KOPT-K1 (cell line): ENCODE measurements around the gene DDX54.
A peak's percentile ranks its signal among the peaks of the same experiment; 100 is the strongest.

Experiments
- H3K27ac ChIP-seq: fragments of 200-600 bp; sonication (generic); 2 replicates; pipeline ENCODE4 v1.5.1; 2016; ENCODE audit warnings: antibody characterized with exemption, mild to moderate bottlenecking, low read depth, low read length; ENCODE audit not compliant: poor library complexity, severe bottlenecking
- H3K36me3 ChIP-seq: fragments of 200-600 bp; sonication (generic); 2 replicates; pipeline ENCODE4 v1.5.1; 2017; ENCODE audit warnings: antibody characterized with exemption, mild to moderate bottlenecking, low read length, moderate library complexity; ENCODE audit not compliant: insufficient read depth
- H3K9me3 ChIP-seq: fragments of 200-600 bp; sonication (generic); 2 replicates; pipeline ENCODE4 v1.5.1; 2017; ENCODE audit warnings: antibody characterized with exemption, low read length, mild to moderate bottlenecking; ENCODE audit not compliant: insufficient read depth, poor library complexity, severe bottlenecking

Gene DDX54

DNA sequence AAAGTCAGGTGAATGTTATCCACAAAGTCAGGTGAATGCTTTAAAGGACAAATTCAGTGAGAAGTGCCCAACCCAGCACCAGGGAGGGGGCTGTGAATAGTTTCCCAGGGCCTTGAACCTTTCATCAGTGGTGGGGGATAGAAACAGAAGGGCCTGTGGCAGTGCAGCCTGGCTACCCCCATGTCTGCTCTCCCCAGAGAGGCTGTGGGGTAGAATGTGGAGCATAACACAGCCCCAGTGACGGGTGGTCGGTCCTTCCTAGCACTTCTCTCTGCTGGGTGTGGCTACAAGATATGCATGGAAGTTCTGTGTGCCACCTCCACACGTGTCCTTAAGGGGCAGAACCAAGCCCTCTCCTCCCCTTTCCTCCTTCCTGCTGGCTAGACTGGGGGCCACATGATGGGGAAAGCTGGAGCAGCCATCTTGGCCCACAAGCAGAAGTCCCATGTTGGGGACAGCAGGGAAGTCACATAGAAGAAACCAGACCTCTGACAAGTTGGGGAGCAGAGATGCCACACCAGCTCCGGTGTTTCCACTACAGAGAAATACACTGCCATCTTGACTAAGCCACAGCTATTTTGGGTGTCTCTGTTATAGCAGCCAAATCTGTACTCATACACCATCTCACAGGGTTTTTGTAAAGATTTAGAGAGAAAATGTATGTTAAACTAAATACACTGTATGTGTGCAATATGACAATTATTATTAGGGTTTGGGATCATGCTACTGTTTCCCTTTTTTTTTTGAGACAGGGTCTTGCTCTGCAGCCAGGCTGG is 17.2 kb upstream of the DDX54 start:
- no peak overlapping the region for H3K27ac ChIP-seq
- H3K9me3 ChIP-seq = no peaks in the 10 kb centered on the region
- H3K36me3 ChIP-seq = no peaks in the 10 kb centered on the region

DNA sequence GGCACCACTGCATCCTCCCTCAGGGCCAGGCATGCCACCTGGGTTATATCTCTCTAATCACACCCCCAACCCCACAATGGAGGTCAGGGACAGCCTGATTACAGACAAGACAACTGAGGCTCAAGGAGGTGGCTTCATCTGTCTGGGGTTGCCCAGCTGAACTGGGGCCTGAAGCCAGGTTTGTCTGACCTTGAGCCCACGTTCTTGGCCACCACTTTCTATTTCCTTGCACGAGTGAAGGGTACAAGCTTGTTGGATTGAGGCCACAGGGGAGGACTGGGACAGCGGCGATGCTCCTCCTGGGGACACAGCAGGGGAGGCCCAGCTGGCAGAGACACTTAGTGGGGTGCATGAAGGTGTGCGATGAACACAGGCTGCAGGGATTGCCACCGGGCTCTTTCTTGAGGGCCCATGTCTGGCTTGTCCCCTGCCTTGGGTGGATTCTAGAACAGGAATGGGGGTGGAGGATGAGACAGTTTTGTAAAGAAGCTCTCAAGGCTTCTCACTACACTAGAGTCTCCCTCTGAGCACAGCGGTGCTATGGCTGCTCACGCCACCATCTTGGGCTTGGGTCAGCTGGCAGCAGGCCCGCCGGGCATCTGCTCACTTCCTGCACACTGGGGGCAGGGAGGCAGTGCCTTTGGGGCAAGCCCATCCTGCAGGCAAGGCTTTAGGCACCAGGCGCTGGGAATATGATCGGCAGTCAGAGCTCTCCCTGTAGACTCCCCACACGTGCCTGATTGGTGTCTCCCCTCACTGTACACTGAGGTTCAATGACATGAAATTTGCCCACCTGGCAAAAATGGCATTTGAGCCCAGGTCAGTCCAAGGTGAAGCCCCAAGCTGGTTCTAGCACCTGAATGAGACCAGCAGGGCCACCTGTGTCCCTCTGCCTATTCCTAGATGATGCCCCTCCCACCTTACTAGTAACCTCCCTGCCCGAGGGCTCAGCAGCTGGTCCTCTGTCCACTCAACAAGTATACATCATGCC is 16.2 kb upstream of the DDX54 start:
- H3K36me3 ChIP-seq = no peaks in the 10 kb centered on the region

DNA sequence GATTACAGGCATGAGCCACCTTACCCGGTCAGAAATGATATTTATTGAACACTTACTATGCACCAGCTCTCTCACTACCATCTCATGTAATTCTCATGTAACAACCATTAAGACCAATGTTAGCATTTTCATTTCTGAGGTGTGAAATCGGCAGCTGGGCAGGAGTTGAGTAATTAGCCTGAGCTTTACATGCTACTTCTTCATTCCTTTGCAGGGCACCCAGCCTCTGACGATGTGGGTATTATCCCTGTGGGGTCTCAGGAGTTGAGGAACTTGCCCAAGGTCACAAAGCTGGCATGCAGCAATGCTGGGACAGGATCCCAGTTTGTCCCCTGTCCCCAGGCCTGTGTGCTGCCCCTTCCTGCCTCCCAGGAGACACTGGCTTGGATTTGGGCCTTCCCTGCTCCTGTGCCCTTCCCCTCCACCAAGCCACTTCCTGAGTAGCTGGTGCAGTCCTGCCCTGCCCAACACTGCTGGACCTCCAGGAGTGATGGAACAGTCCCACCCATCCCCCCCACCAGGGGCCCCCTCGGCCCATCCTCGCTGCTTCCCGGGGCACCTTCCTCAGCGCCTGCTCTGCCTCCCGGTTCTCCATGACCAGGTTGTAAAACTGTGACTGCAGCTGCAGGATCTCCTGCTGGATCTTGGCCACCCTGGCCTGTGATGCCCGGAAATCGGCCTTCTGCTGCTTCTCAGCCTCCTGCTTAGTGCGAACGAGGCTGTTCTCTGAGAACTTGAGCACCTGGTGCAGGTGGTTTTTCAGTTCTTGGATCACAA is 14.9 kb upstream of the DDX54 start:
- Histone ChIP-seq H3K27ac (no peak overlapping the region), H3K9me3 (no peaks in the 10 kb centered on the region), H3K36me3 (no peaks in the 10 kb centered on the region)

More for the DNA sequence above, 16.2 kb upstream of the DDX54 start:
- Histone ChIP-seq H3K27ac (no peak overlapping the region), H3K9me3 (no peaks in the 10 kb centered on the region)

DNA sequence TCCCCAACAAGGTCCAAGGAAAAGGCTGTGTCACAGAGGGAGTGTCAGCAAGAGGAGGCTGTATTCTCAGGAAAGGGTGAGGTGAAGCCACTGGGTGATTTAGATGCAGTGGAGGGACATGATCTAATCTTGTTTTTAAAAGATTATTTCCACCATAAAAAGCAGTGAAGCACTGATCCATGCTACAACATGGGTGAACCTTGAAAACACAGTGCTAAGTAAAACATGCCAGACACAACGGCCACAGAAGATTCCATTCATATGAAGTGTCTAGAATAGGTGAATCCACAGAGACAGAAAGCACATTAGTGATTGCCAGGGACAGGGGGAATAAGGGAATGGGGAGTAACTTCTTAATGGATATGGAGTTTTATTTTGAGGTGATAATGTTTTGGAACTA is 13.0 kb upstream of the DDX54 start:
- Histone ChIP-seq H3K27ac (no peak overlapping the region), H3K9me3 (no peaks in the 10 kb centered on the region), H3K36me3 (no peaks in the 10 kb centered on the region)

DNA sequence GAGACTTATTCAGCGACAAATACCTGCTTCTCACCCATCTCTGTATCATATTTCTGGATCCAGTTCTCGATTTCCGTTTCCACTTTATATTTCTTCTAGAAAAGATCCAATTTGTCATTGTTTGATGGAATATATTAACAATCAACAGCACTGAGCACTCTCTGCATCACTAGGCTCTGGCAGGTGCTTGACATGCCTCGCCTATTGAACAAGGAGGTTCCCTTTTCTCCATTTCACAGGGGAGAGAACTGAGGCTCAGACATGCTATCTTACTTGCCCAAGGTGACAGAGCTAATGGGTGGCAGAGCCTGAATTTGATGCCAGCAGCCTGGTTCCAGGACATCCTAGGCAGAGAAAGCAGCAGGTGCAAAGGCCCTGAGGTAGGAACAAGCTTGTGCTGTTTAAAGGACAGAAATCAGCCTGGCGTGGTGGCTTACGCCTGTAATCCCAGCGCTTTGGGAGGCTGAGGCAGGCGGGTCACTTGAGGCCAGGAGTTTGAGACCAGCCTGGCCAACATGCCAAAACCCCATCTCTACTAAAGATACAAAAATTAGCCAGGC is 12.3 kb upstream of the DDX54 start:
- Histone ChIP-seq H3K36me3 (peaks cover 5% of the 10 kb centered on the region), H3K27ac (no peak overlapping the region), H3K9me3 (no peaks in the 10 kb centered on the region)

DNA sequence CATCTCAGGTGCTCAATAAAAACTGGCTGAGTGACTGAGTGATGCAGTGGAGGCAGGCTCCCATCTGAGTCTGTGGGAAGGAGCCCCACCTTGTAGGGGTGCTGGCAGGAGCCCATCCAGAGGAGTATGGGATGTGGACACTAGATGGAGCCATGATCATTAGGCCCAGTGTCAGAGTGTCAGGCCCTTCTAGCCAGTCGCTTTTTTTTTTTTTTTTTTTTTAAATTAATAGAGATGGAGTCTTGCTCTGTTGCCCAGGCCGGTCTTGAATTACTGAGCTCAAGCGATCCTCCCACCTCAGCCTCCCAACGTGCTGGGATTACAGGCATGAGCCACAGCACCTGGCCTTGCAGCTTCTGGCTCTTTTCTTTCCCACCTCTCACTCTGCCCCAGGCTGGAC is 11.7 kb upstream of the DDX54 start:
- Histone ChIP-seq H3K9me3 (no peaks in the 10 kb centered on the region), H3K36me3 (peaks cover 11% of the 10 kb centered on the region), H3K27ac (no peak overlapping the region)

DNA sequence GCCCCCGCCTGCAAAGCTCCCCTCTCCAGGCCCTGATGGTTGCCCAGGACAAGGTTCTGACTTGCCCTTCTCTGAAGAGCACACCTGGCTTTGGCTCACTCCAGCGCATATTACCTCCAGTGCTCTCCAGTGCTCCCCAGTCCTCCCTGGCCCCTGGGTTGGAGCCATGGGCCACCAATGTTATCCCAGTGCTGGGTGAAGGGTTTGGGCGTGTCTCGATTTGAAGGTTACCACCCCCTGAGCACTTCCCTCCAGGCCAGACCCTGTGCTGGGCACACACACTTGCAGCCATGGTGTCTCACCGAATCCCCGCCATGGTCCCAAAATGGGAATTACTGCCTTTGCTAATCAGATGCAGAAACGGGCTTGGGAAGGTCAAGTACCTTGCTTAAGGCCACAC is 11.3 kb upstream of the DDX54 start:
- Histone ChIP-seq H3K36me3 (peaks cover 15% of the 10 kb centered on the region), H3K27ac (no peak overlapping the region)

DNA sequence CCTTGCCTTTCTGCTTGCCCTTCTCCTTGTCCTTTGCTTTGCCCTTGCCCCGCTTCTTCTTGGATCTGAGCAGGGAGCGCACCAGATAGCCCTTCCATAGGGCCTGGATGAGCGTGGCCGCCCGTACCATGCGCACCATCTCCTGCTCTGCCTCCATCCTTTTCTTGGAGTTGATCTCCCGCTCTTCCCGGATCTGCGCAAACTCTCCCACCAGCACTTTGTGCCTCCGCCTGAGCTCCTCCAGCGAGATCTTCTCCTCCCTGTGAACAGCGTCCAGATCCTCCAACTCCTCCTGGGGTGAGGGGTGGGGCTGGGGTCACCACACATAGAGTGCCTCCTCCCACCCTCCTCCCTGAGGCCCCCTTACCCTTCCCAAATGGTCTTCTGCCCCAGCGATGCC is 10.3 kb upstream of the DDX54 start:
- H3K27ac ChIP-seq = no peak overlapping the region
- no peaks in the 10 kb centered on the region for H3K9me3 ChIP-seq
- peaks cover 25% of the 10 kb centered on the region for H3K36me3 ChIP-seq

More for the DNA sequence above, 11.3 kb upstream of the DDX54 start:
- H3K9me3 ChIP-seq = no peaks in the 10 kb centered on the region

DNA sequence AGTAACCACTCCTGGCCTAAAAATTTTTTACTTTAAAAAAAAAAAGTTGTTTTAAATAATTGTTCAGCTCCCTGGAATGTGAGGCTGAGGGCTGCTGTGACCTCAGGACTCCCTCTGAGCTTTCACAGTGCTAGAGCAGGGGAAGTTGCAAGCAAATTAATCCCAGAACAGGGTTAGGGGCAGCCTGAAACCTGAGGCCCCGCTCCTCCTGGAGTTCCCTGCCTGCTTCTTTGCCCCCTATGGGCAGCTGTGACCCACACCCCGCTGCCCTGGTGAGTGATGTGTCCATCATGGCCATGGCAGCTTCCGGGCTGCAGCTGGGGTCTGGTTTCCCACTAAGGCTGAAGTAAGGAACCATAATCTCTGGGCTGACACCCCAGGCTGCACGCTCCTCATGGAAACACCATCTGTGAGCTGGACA is 9.7 kb upstream of the DDX54 start:
- Histone ChIP-seq H3K27ac (no peak overlapping the region), H3K36me3 (peaks cover 31% of the 10 kb centered on the region), H3K9me3 (no peaks in the 10 kb centered on the region)

DNA sequence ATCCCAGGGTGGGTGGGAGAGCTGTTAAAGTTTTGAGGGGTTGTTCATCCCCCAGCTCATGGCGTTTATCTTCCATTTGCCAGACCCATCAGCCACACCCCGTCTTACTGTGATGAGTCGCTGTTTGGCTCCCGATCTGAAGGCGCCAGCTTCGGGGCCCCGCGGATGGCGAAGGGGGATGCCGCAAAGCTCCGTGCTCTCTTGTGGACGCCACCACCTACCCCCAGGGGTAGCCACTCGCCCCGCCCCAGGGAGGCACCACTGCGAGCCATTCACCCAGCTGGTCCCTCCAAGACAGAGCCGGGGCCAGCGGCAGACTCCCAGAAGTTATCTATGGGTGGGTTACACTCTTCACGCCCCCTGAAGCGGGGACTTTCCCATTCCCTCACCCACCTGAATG is 5.9 kb upstream of the DDX54 start:
- Histone ChIP-seq H3K27ac (no peak overlapping the region), H3K36me3 (peaks cover 58% of the 10 kb centered on the region), H3K9me3 (no peaks in the 10 kb centered on the region)

DNA sequence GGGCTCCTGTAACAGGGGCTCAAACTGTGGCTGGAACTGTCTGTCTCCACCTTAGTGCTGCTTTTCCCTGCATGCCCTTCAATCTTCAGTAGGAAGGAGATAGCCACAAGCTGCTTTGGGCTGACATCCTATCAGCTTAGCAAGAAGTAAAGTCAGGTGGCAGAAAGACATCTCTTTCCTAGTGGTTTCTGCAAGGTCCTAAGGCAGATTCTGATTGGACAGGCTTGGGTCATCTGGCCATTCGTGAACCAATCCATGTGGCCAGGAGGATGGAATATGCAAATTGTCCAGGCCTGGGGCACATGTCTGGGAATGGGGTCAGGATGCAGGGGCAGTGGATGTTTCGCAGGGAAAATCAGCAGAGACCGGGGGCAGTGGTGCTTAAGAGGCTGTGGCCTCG is 5.5 kb upstream of the DDX54 start:
- Histone ChIP-seq H3K9me3 (no peaks in the 10 kb centered on the region), H3K27ac (no peak overlapping the region), H3K36me3 (peaks cover 58% of the 10 kb centered on the region)

DNA sequence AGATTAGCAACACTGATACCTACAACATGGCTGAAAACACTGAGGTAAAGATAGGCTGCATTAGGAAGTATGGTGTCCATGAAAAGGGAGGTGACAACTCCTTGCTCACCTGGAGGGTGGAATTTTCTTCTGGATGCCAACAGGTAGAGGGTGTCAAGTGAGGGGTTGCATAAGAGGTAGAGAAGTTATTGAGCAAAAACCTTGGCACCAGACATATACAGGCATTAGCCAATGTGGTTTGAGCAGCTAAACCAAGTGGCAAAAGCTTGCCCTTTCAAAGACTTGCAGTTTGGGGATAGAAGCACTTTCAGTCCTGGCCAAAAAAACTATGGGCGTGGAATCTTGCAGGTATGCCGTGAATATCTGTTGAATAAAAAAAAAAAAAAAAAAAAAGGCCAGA is 4.1 kb upstream of the DDX54 start:
- no peak overlapping the region for H3K27ac ChIP-seq
- peaks cover 58% of the 10 kb centered on the region for H3K36me3 ChIP-seq
- no peaks in the 10 kb centered on the region for H3K9me3 ChIP-seq

DNA sequence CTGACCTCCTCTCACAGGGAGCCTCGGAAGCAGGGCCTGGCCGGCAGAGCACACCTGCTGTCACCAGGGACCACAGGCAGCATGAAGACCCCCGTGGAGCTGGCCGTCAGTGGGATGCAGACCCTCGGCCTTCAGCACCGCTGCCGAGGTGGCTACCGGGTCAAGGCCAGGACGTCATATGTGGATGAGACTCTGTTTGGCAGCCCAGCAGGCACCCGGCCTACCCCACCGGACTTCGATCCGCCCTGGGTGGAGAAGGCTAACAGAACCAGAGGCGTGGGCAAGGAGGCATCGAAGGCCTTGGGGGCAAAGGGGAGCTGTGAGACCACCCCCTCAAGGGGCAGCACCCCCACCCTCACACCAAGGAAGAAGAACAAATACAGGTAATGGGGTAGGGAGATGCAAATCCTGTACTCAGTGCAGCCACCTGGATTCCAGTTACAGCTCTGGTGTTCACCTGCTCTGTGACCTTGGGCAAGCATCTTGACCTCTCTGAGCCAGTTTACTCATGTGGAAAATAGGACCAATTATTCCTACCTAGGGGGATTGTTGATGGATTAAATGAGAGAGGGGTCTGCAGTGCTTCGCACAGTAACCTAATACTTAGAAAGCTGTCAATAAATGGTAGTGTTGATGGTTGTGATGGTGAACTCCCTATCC is 1.5 kb upstream of the DDX54 start:
- H3K9me3 ChIP-seq = no peaks in the 10 kb centered on the region
- peak overlapping the region; percentile 92 for H3K27ac ChIP-seq
- peaks cover 64% of the 10 kb centered on the region for H3K36me3 ChIP-seq

DNA sequence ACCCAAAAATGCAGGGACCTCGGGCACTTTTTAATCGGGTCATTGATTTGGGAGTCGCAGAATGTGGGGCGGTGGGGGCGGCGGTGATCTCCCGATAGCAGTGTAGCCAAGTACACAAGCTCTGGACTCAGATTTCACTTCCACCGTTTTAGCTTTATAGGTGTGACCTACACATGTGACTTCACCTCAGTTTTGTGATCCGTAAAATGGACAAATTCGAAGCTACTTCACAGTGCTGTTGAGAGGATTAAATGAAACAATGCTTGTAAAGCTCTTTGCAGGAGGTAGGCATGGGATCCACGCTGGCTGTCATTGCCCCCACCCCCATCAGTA is 721 bp upstream of the DDX54 start:
- peaks cover 64% of the 10 kb centered on the region for H3K36me3 ChIP-seq

More for the DNA sequence above, 721 bp upstream of the DDX54 start:
- Histone ChIP-seq H3K27ac (peak overlapping the region; percentile 92), H3K9me3 (no peaks in the 10 kb centered on the region)
